OCI-LY1 (cell line): Measurements from ENCODE around the gene GALNT9.

Source experiments
- EZH2 ChIP-seq: fragments of 200-600 bp; sonication (generic), shearing (Covaris generic); IDR thresholded peaks from 2 replicates; pipeline ENCODE4 v1.8.0; 2017; ENCODE audit warnings: borderline replicate concordance, mixed run types, mild to moderate bottlenecking, antibody characterized with exemption, low read length, moderate library complexity, mixed read lengths
- TF ChIP-seq, protein P1 (sequence below): fragments of 200-600 bp; sonication (generic), shearing (Covaris generic); IDR thresholded peaks from 2 replicates; pipeline ENCODE4 v1.5.1; 2017; ENCODE audit warnings: mild to moderate bottlenecking, antibody characterized with exemption, low read length, moderate library complexity, mixed read lengths

DNA sequence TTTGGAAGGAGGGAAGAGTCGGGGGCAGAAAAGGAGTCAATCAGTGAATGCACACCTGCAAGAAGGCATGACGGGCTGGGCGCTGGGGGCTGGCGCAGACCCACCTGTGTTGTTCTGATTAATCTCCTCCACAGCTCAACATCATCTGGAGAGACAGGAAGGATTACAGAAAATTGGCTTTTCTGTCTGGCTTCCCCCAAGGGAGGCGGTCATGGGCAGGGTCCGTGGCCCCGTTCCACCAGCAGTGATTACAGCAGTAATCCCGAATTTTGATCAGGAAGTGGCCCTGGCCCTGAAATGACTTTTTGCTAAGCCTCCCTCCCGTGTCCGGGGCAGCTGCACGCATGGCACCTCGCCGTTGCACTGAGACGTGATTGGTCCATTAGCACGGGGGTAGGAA, 24.4 kb upstream of the GALNT9 start:
- TF ChIP-seq EZH2, result no peak
- TF ChIP-seq, protein P1, sequence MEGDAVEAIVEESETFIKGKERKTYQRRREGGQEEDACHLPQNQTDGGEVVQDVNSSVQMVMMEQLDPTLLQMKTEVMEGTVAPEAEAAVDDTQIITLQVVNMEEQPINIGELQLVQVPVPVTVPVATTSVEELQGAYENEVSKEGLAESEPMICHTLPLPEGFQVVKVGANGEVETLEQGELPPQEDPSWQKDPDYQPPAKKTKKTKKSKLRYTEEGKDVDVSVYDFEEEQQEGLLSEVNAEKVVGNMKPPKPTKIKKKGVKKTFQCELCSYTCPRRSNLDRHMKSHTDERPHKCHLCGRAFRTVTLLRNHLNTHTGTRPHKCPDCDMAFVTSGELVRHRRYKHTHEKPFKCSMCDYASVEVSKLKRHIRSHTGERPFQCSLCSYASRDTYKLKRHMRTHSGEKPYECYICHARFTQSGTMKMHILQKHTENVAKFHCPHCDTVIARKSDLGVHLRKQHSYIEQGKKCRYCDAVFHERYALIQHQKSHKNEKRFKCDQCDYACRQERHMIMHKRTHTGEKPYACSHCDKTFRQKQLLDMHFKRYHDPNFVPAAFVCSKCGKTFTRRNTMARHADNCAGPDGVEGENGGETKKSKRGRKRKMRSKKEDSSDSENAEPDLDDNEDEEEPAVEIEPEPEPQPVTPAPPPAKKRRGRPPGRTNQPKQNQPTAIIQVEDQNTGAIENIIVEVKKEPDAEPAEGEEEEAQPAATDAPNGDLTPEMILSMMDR, result no peak
